SW480 (cell line): ENCODE data around the gene NAPEPLD.
"Not testable (repeated sequence)": the region's sequence is repeated elsewhere in the genome, so short reads cannot be mapped to it uniquely, and the experiment has no call there.

Experiments
- DNase-seq: peaks from one replicate; pipeline ENCODE4 v3.0.0-alpha.2; 2016; ENCODE audit warnings: low spot score

Gene NAPEPLD

GRCh38 chr7:103106703-103107070, 42.2 kb downstream of the NAPEPLD start:
- not testable (repeated sequence) for DNase-seq

- no peak for DNase-seq
Observed at GRCh38 chr7:103106005-103106702, 42.7 kb downstream of the NAPEPLD start.

- no peak for DNase-seq
Observed at GRCh38 chr7:103101543-103101942, 47.4 kb downstream of the NAPEPLD start.

- no peak for DNase-seq
Observed at GRCh38 chr7:103100348-103100747, 48.6 kb downstream of the NAPEPLD start.

DNA sequence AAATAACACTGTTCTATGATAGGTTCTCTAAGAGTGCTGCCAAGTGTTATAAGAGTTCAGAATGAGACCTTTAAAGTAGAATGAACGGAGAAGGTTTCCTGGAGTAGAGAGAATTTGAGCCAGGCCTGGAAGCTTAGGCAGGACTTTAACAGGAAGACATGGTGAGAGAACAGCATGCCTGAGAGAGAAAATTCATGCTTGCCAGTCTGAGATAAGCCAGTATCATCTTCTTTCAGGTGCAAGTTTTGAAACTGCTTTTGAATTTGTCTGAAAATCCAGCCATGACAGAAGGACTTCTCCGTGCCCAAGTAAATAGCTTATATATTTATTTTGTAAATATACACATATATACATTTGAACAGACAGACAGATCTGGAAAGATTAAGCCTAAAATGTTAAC, 51.9 kb downstream of the NAPEPLD start:
- no peak for DNase-seq

DNA sequence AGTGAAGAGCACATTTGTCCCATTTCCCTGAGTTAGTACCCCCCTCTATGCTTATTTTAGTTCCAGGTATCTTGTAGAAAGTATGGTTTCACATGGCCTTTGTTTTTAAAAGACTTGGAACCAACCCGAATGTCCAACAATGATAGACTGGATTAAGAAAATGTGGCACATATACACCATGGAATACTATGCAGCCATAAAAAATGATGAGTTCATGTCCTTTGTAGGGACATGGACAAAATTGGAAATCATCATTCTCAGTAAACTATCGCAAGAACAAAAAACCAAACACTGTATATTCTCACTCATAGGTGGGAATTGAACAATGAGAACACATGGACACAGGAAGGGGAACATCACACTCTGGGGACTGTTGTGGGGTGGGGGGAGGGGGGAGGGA, 53.3 kb downstream of the NAPEPLD start:
- not testable (repeated sequence) for DNase-seq

DNA sequence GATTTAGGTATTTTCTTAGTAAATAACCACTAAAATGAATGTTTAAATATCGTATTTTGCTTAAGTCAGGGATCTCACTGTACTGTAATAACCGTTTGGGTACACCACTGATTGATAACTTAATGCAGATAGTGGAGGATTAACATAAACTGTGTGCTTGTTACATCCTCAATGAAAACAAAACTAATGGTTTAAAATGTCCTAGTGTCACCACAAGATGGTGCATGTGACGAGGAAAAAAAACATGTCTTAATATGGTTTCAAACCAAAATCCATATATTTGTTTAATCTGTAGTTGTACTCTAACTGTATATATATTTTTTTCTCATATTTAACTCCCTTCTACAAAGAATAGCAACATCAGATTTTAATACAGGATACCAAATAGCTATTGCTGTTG, 54.8 kb downstream of the NAPEPLD start:
- no peak for DNase-seq

DNA sequence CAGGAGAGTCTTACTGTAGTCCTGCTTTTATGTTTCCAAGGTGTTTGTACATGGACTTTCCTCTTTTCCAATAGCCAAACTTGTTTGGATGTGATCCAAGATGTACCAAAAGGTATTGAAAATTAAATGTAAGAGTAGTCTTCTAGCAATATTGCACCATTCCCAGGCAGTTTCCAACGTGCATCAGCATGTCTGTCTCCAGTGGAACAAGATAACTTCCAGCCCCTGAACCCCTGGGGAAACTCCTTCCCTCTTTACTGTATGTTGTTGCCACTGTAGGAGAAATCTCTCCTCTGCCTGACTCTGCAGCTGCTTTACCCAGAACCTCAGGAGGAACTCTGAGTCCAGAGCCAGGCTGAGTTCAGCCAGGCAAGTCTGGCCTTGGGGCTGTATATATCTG, 55.5 kb downstream of the NAPEPLD start:
- DNase-seq: no peak

DNA sequence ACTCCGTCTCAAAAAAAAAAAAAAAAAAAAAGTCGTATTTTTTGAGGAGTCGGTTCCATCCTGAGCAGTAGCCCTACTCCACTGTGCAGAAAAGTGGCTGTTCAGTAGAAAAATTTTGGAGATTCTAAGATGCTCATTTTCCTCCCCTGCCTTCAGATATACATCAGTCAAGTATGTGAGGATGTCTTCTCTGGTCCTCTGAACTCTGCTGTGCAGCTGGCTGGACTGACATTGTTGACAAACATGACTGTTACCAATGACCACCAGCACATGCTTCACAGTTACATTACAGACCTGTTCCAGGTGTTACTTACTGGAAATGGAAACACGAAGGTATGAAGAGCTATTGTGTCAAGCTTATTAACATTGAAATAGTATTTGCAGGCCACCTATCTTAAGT, 56.6 kb downstream of the NAPEPLD start:
- not testable (repeated sequence) for DNase-seq

GRCh38 chr7:103083210-103083609, 65.7 kb downstream of the NAPEPLD start:
- DNase-seq: no peak

- no peak for DNase-seq
Observed at GRCh38 chr7:103082497-103082896, 66.4 kb downstream of the NAPEPLD start.

DNA sequence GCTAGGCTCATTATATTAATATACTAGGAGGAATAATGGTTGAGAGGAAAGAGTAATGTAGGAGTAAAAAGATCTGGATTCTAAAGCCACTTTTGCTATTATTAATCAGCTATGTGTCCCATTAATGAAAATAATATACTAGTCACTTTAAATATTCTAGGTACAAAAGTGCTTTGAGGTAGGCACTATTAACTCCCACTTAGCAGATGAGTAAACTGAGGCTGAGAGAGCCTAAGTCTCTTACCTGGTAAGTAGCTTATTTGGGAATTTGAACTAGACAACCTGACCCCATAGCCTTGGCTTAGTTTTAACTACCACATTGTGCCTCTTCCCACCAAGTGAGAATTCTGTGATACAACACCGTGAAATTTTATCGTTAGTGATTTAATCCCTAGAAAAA, 68.0 kb downstream of the NAPEPLD start:
- no peak for DNase-seq

GRCh38 chr7:103079836-103080235, 69.1 kb downstream of the NAPEPLD start:
- no peak for DNase-seq

DNA sequence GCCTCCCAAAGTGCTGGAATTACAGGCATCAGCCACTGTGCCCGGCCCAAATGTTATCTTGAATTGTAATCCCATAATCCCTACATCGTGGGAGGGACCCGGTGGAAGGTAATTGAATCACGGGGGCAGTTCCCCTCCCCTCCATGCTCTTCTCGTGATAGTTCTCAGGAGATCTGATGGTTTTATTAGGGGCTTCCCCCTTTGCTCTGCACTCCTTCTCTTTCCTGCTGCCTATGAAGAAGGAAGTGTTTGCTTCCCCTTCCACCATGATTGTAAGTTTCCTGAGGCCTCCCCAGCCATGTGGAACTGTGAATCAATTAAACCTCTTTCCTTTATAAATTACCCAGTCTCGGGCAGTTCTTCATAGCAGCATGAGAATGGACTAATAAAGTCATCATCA, 70.7 kb downstream of the NAPEPLD start:
- DNase-seq: not testable (repeated sequence)

DNA sequence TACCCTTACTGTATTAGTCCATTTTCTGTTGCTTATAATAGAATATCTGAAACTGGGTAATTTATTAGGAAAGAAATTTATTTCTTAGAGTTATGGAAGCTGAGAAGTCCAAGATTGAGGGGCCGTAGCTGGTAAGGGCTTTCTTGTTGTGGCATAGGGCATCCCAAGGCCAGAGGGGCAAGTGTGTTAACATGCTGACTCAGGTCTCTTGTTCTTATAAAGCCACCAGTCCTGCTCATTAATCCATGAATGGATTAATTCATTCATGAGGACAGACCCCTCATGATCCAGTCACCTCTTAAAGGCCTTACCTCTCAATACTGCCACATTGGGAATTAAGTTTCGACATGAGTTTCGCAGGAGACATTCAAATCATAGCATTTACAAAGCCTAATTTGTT, 71.6 kb downstream of the NAPEPLD start:
- no peak for DNase-seq

- DNase-seq: no peak
Observed at GRCh38 chr7:103076764-103077163, 72.1 kb downstream of the NAPEPLD start.

GRCh38 chr7:103075337-103075918, 73.5 kb downstream of the NAPEPLD start:
- DNase-seq: peak; percentile 83

DNA sequence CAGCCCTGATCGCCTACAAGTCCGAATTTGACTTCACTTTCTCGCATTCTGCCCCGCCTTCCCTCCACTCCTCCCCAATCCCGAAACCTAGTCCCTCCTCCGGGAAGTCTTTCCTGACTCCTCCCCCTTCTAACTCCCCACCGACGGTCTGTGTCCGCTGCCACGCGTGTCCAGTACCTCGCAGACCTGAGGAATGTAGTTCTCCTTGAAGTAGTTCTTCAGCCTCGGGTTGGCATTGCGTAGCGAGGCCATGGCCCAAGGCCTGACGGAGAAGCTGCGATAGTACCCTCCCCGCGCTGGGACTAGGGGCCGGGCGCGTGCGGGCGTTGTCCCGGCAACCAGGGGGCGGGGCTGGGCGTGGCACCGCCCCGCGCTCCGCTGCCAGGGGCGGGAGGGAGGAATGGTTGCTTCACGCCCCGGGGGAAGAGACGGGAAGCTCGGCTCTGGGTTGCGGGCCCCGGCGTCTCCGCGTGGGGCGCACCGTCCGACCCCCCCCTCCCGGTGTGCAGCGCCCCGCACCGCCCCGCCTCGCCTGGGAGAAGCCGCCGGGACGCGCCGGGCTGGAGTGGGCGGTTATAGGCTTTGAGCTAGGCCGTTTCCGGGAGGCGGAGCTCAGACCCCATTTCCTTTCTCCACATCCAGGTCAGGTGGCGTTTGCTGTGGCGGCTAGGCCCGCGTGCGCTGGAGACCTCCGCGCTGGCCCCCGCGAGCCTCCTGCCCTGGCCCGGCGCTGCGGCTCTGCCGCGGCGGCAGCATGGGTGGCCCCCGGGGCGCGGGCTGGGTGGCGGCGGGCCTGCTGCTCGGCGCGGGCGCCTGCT, 74.2 kb downstream of the NAPEPLD start, which contains the start of the genes ARMC10 and FBXL13:
Gene ARMC10 (plus strand): TSS at position 622 of the 818 bp plus-strand sequence. CDS start 133 bp downstream, at position 755.
Gene FBXL13 (minus strand): TSS at position 278 of the 818 bp plus-strand sequence.
- DNase-seq: peak; percentile 98

GRCh38 chr7:103073989-103074518, 74.8 kb downstream of the NAPEPLD start:
- peak; percentile 31 for DNase-seq

DNA sequence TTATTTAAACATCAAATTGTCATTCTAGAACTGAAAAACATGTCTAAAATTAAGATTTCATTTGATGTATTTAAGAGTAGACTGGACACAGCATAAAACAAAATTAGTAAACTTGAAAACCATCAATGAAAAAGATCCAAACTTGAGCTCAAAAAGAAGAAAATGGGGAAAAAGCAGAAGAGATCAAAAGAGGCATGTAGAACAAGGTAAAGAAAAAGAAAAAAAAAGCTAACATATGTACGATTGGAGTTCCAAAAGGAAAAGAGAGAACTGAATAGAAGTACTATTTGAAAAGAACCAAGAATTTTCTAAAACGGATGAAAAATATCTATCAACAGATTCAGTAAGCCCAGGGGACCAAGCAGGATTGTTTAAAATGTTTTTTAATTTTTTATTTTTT, 77.9 kb downstream of the NAPEPLD start:
- no peak for DNase-seq

GRCh38 chr7:103068414-103069403, 80.2 kb downstream of the NAPEPLD start:
- no peak for DNase-seq
